LNCaP clone FGC (cell line): ENCODE results near the gene BRD1.
"Not testable (repeated sequence)": the region's sequence is repeated elsewhere in the genome, so short reads cannot be mapped to it uniquely, and the experiment has no call there.

Experiments
- DNase-seq: peaks from one replicate; pipeline ENCODE4 v3.0.0-alpha.2; 2011; ENCODE audit warnings: low read depth
- H3K4me3 ChIP-seq: 2 replicates; pipeline ENCODE4 v1.5.1; 2011; ENCODE audit warnings: mild to moderate bottlenecking, low read depth, low read length, control low read depth
- TF ChIP-seq, protein P1 (sequence below): IDR thresholded peaks from 2 replicates; pipeline ENCODE4 v1.5.1; 2012; ENCODE audit warnings: mild to moderate bottlenecking; ENCODE audit not compliant: control insufficient read depth, insufficient read depth; ENCODE audit errors: extremely low read depth

BRD1 gene

DNA sequence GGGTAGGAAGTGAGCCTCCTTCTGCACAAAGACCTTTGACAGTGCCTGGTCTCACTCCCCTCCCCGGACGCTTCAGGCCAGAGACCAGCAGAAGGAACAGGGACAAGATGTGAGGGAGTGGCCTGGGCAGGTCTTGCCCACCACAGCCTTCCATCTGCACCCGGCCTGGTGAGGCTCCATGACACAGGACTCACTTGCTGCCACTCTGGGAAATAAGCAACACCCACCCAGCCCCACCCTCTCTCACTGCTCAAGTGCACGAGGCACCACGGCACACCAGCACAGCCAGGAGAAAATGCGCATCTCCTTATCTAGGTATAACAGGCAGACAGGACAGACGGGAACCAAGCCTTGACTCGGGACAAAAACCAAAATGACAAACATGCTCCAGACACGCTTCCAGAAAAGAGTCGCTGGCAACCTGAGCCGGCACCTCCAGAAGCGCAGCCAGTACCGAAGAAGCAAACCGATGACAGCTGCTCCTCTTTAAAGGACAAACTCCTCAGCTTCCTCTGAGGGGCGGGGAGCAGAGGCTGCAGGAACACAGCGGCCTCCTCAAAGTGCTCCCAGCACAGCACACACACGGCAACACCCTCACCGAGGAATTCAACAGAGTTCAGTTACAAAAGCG lies 41.7 kb downstream of the BRD1 start:
- TF ChIP-seq, protein P1, sequence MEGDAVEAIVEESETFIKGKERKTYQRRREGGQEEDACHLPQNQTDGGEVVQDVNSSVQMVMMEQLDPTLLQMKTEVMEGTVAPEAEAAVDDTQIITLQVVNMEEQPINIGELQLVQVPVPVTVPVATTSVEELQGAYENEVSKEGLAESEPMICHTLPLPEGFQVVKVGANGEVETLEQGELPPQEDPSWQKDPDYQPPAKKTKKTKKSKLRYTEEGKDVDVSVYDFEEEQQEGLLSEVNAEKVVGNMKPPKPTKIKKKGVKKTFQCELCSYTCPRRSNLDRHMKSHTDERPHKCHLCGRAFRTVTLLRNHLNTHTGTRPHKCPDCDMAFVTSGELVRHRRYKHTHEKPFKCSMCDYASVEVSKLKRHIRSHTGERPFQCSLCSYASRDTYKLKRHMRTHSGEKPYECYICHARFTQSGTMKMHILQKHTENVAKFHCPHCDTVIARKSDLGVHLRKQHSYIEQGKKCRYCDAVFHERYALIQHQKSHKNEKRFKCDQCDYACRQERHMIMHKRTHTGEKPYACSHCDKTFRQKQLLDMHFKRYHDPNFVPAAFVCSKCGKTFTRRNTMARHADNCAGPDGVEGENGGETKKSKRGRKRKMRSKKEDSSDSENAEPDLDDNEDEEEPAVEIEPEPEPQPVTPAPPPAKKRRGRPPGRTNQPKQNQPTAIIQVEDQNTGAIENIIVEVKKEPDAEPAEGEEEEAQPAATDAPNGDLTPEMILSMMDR, result no peak

DNA sequence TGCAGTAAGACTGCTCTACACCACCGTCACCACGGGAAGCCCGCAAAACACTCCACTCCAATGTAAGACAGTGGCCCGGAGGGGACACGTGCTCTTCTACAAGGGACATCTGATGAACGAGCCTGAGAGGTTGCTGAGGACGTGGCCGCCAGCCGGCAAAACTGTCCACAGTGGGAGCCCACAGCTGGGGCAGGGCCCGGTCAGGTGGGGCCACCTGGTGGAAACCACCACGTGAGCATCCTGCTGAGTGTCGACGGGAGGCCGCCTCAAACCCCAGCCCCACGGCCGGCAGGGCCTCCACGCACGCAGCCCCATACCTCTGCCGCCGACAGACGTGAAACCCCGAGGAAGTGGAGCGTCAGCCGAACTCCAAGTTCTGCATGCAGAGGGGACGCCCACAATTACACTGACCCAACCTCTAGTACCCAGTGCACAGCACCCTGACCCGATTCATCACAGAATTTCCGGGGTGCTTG lies 42.6 kb downstream of the BRD1 start:
- H3K4me3 ChIP-seq, result no peak overlapping the region
- TF ChIP-seq, protein P1, result no peak
- no peak for DNase-seq

More for the DNA sequence above, 41.7 kb downstream of the BRD1 start:
- DNase-seq, result no peak
- H3K4me3 ChIP-seq, result no peak overlapping the region

DNA sequence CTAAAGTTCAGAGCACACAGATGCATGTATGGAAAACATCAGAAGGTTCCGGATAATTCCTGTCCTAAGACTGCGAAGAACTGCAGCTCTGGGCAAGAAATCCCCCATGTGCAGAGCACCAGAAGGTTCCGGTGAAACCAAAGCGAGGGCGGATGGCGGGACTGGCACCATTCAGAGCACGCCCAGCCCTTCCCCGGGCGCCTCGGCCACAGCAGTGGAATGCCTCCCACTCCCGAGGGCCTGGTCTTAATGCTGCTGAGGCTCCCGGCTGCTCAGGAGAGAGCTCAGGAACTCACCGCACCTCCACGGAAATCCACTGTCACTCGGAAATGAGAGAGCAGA lies 43.1 kb downstream of the BRD1 start:
- no peak for DNase-seq
- TF ChIP-seq, protein P1, result no peak
- no peak overlapping the region for H3K4me3 ChIP-seq

DNA sequence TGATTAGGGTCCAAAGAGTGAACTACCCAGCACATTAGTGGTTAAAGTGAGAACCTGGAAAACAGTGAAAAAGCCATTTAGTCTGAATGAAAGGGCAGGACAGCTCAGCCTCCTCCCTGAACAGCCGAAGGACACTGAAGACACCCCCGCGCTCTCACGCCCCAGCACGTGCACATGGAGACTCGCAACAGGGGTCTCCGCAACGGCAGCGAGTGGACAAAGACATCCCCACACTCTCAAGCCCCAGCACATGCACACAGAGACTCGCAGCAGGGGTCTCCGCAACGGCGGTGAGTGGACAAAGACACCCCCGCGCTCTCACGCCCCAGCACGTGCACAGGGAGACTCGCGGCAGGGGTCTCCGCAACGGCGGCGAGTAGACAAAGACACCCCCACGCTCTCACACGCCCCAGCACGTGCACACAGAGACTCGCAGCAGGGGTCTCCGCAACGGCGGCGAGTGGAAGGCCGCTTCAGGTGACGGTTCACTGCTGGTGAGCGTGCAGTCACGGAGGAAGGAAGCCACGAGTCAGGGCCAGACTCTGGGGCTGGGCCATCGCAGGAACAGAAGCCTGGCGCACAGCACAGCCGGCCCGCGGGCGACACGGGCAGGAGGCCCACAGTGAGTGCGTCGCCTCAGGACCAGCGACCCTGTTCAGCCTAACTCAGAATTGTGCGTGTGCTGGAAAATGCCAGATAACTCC lies 43.6 kb downstream of the BRD1 start:
- H3K4me3 ChIP-seq, result no peak overlapping the region
- DNase-seq, result no peak
- TF ChIP-seq, protein P1, result no peak

DNA sequence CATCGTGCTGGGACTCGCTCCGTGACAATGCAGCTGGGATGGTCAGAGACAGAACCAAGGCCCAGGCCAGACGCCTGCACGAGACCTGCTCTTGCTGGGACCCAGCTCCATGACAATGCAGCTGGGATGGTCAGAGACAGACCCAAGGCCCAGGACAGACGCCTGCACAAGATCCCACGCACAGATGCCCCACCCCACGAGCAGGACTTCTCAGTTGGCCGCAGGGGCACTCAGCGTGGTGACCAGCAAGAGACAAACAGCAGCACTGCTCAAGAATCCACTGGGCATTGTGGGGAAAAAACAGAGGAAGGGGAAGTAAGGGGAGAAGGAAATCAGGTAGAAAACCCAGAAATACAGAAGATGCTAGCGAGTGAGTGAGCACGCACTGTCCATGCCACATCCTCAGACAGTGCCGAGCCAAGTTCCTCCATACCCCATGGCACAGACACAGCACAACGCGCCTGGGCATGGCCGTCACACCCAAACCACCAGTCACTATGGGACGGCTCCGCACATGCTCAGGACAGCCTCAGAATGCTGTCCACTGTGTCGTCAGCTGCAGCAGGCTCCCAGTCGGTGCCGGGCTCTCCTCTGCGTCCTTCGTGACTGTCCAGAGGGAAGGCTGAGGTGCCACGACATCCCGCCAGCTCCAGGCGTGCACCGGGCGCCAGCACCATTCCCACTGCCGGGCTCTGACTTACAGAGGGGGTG lies 44.5 kb downstream of the BRD1 start:
- no peak overlapping the region for H3K4me3 ChIP-seq
- TF ChIP-seq, protein P1, result no peak
- DNase-seq, result no peak

DNA sequence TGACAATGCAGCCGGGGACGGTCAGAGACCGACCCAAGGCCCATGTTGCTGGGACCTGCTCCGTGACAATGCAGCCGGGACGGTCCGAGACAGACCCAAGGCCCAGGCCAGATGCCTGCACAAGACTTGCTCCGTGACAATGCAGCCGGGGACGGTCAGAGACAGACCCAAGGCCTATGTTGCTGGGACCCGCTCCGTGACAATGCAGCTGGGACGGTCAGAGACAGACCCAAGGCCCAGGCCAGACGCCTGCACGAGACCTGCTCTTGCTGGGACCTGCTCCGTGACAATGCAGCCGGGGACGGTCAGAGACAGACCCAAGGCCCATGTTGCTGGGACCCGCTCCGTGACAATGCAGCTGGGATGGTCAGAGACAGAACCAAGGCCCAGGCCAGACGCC lies 45.8 kb downstream of the BRD1 start:
- not testable (repeated sequence) for DNase-seq, H3K4me3 ChIP-seq

DNA sequence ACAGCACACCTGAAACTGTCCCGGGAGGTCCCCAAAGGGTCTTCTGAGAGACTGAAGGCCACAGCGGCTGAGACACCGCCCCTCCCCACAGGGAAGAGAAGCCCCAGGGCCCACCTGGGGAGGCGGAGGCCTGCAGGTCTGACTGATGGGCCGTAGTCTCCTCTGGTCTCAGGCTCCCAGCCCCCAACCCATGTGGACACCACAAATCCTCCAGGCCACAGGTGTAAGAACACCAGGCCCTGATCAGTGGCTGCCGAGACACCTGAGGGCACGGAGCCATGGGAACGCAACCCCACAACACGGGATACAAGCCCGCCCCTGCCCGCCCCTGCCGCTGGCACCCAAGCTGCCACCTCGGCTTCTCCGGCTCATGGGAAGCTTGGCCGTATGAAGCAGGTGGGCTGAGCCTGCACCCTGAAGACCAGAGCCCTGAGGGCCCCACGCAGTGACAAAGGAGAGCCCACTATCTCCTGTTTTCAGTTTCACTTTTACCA lies 46.3 kb downstream of the BRD1 start:
- TF ChIP-seq, protein P1, result no peak
- DNase-seq, result no peak
- H3K4me3 ChIP-seq, result no peak overlapping the region
